Hepatocyte (in vitro differentiated cells): Measurements from ENCODE around the gene METRN. TPM values are rescaled to one million over a fixed set of nuclear protein-coding genes. Genes with fewer than 3 reads are reported as not detected.
A peak's percentile ranks its signal among the peaks of the same experiment; 100 is the strongest.

ENCODE experiments used
- DNase-seq: peaks from one replicate; pipeline ENCODE4 v3.0.0-alpha.2; 2016; ENCODE audit warnings: low spot score
- H2AFZ ChIP-seq: fragments of 200-600 bp; sonication (generic); 2 replicates; pipeline ENCODE4 v1.6.0; 2016; ENCODE audit warnings: antibody characterized with exemption, mild to moderate bottlenecking
- H3K27ac ChIP-seq: fragments of 200-600 bp; sonication (generic); 2 replicates; pipeline ENCODE4 v1.5.1; 2016; ENCODE audit warnings: mild to moderate bottlenecking
- H3K27me3 ChIP-seq: fragments of 200-600 bp; sonication (generic); 2 replicates; pipeline ENCODE4 v1.6.1; 2016
- H3K36me3 ChIP-seq: fragments of 200-600 bp; sonication (generic); replicated peaks from 2 replicates; pipeline ENCODE4 v1.5.1; 2016; ENCODE audit warnings: low read depth; ENCODE audit not compliant: insufficient read depth
- H3K4me1 ChIP-seq: fragments of 200-600 bp; sonication (generic); 2 replicates; pipeline ENCODE4 v1.5.1; 2016; ENCODE audit warnings: mild to moderate bottlenecking, moderate library complexity; ENCODE audit not compliant: insufficient read depth
- H3K4me2 ChIP-seq: fragments of 200-600 bp; sonication (generic); 2 replicates; pipeline ENCODE4 v1.6.0; 2016
- H3K4me3 ChIP-seq: fragments of 200-600 bp; sonication (generic); 2 replicates; pipeline ENCODE4 v1.5.1; 2016; ENCODE audit warnings: mild to moderate bottlenecking
- H3K79me2 ChIP-seq: fragments of 200-600 bp; sonication (generic); 2 replicates; pipeline ENCODE4 v1.6.0; 2017; ENCODE audit warnings: mild to moderate bottlenecking
- H3K9me2 ChIP-seq: fragments of 200-600 bp; sonication (generic); replicated peaks from 2 replicates; pipeline ENCODE4 v1.6.0; 2017; ENCODE audit warnings: mild to moderate bottlenecking; ENCODE audit not compliant: insufficient read depth
- H3K9me3 ChIP-seq: fragments of 200-600 bp; sonication (generic); 2 replicates; pipeline ENCODE4 v1.5.1; 2016; ENCODE audit warnings: low read depth, mild to moderate bottlenecking
- H4K20me1 ChIP-seq: fragments of 200-600 bp; sonication (generic); 2 replicates; pipeline ENCODE4 v1.6.0; 2016; ENCODE audit warnings: mild to moderate bottlenecking; ENCODE audit not compliant: insufficient read depth, poor library complexity, severe bottlenecking
- EZH2 ChIP-seq: fragments of 200-600 bp; sonication (generic); IDR thresholded peaks from 2 replicates; pipeline ENCODE4 v1.6.1; 2016; ENCODE audit warnings: antibody characterized with exemption, mild to moderate bottlenecking, borderline replicate concordance
- EZH2phosphoT487 ChIP-seq: fragments of 200-600 bp; sonication (generic); IDR thresholded peaks from one replicate; pipeline ENCODE4 v1.6.1; 2018; ENCODE audit warnings: antibody characterized with exemption, mild to moderate bottlenecking, low read depth, moderate library complexity; ENCODE audit not compliant: unreplicated experiment, severe bottlenecking
- WGBS: methylation state at CpG from one replicate; pipeline ENCODE4 v1.1.6; 2016; ENCODE audit warnings: low lambda C conversion rate; ENCODE audit errors: missing lambda C conversion rate; 5-methylcytosine and 5-hydroxymethylcytosine counted together
- polyA plus RNA-seq: library from polyadenylated mRNA; unstranded; fragments of >200 nt; fragmentation: Nextera tagmentation; extraction: Ambion mirVana; gene quantifications from 2 replicates; pipeline ENCODE4 v1.2.1, GENCODE V29; 2016
- total RNA-seq: library from RNA; depleted of rRNA; stranded (reverse); fragments of >200 nt; gene quantifications from 2 replicates; pipeline ENCODE4 v1.2.3, GENCODE V29; 2014
- TF ChIP-seq, protein P1 (sequence below): fragments of 200-600 bp; sonication (generic); IDR thresholded peaks from 2 replicates; pipeline ENCODE4 v1.5.1; 2016; ENCODE audit warnings: antibody characterized with exemption, mild to moderate bottlenecking; ENCODE audit not compliant: poor library complexity

METRN gene
- total and polyA plus RNA-seq, 2 experiments from 2014 or later = 22.7 to 68.1 TPM

DNA sequence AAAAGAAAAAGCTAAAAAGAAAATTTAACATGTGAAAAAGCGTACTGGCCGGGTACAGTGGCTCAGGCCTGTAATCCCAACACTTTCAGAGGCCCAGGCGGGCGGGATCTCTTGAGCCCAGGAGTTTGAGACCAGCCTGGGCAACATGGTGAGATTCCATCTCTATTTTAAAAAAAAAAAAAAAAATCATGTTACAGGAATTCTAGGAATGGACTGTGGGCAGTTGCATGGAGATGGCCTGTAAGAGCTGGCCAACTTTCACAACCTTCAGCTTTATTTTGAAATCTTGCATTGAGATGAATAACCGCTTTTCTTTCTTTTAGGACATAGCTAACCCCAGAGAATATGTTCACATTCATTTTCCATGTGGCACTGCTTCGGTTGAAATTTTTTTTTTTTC, 34.1 kb downstream of the METRN start:
- no peak overlapping the region for H3K4me2 ChIP-seq
- H3K27ac ChIP-seq = peak overlapping the region; percentile 80

DNA sequence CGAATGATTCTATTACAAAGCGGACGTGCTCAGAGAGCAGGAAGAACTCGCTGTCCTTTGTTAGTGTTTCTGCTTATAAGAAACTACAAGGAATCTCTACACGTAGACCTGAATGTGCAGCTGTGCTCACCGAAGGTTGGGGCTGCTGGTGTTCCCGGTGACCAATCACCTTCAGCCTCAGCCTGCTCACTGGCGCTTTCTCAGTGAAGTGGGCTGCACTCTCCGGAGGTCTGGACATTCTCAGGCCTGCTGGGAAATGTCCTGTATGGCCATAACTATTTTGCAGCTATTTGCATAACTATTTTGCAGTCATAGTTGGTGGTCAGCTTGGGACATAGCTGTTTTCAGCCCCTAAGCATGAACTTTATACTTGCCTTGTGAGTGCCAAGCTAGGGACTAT, 35.6 kb downstream of the METRN start:
- no peaks in the 10 kb centered on the region for H3K9me3 ChIP-seq
- H3K9me2 ChIP-seq = no peaks in the 10 kb centered on the region
- no peaks in the 10 kb centered on the region for H3K36me3 ChIP-seq
- H3K27me3 ChIP-seq = peaks cover 3% of the 10 kb centered on the region
- no peaks in the 10 kb centered on the region for H3K79me2 ChIP-seq
- H3K27ac ChIP-seq = peak overlapping the region; percentile 80
- peak; percentile 67 for DNase-seq
- H3K4me1 ChIP-seq = peaks cover 7% of the 10 kb centered on the region
- no peak overlapping the region for H3K4me2 ChIP-seq
- WGBS = 55% methylated on average over 9 of the region's 9 CpGs
- H2AFZ ChIP-seq = no peak overlapping the region
- no peaks in the 10 kb centered on the region for H4K20me1 ChIP-seq
- no peak for TF ChIP-seq EZH2
- TF ChIP-seq, protein P1, sequence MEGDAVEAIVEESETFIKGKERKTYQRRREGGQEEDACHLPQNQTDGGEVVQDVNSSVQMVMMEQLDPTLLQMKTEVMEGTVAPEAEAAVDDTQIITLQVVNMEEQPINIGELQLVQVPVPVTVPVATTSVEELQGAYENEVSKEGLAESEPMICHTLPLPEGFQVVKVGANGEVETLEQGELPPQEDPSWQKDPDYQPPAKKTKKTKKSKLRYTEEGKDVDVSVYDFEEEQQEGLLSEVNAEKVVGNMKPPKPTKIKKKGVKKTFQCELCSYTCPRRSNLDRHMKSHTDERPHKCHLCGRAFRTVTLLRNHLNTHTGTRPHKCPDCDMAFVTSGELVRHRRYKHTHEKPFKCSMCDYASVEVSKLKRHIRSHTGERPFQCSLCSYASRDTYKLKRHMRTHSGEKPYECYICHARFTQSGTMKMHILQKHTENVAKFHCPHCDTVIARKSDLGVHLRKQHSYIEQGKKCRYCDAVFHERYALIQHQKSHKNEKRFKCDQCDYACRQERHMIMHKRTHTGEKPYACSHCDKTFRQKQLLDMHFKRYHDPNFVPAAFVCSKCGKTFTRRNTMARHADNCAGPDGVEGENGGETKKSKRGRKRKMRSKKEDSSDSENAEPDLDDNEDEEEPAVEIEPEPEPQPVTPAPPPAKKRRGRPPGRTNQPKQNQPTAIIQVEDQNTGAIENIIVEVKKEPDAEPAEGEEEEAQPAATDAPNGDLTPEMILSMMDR = no peak
- TF ChIP-seq EZH2phosphoT487 = no peak
- no peak overlapping the region for H3K4me3 ChIP-seq

More for the DNA sequence above, 34.1 kb downstream of the METRN start:
- Histone ChIP-seq H3K4me1 (peaks cover 7% of the 10 kb centered on the region), H4K20me1 (no peaks in the 10 kb centered on the region), H3K9me3 (no peaks in the 10 kb centered on the region), H3K36me3 (no peaks in the 10 kb centered on the region), H3K27me3 (peaks cover 3% of the 10 kb centered on the region), H3K4me3 (no peak overlapping the region), H3K79me2 (no peaks in the 10 kb centered on the region), H2AFZ (no peak overlapping the region), H3K9me2 (no peaks in the 10 kb centered on the region)
- 85% methylated on average over 6 of the region's 6 CpGs for WGBS
- peak; percentile 63 for DNase-seq
- TF ChIP-seq EZH2 (no peak), EZH2phosphoT487 (no peak)
- TF ChIP-seq, protein P1 = no peak

DNA sequence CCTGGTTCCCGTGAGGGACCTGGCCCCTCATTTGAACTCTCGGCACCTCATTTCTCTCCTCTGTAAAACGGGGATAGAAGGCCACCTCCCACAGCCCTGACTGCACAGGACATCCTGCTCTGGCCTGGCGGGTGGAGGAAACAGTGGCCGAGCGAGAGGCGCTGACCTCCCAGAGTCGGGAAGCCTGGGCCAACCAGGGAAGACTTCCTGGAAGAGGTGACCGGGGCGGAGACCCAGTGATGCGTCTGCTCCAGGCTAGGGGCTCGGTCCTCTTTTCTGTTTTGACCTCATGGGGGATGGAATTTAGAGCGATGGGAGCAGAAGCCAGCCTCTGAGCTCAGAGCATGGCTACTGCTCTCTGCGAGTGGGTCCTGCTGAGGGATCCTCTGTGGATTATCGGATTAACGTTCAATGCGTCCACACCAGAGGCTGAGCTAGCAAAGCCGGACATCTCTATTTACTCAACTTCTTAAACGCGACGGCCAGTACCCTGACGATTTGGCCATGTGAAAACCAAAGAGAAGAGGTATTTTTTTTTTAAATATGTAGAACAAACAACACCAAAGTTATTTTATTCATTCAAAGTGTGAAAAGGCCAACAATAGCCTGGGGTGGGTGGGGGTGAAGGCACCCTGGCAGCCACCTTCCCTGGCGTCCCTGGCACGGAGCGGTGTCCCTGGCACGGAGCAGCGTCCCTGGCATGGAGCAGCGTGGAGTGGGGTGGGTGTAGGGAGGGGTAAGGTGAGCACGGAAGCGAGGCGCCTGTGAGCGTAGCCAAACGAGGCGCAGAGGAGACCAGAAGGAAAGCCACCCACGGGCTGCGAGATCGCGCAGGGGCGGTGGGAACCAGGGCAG, 36.5 kb downstream of the METRN start:
- no peaks in the 10 kb centered on the region for H3K9me2 ChIP-seq
- H3K27ac ChIP-seq = peak overlapping the region; percentile 51
- H4K20me1 ChIP-seq = no peaks in the 10 kb centered on the region
- peaks cover 7% of the 10 kb centered on the region for H3K4me1 ChIP-seq
- H3K36me3 ChIP-seq = no peaks in the 10 kb centered on the region
- H3K9me3 ChIP-seq = no peaks in the 10 kb centered on the region
- WGBS = 62% methylated on average over 33 of the region's 39 CpGs
- peak overlapping the region; percentile 46 for H3K4me2 ChIP-seq
- no peak overlapping the region for H2AFZ ChIP-seq
- H3K79me2 ChIP-seq = no peaks in the 10 kb centered on the region
- no peak overlapping the region for H3K4me3 ChIP-seq
- peaks cover 3% of the 10 kb centered on the region for H3K27me3 ChIP-seq
- no peak for TF ChIP-seq EZH2phosphoT487
- TF ChIP-seq, protein P1 = no peak
- TF ChIP-seq EZH2 = no peak
- DNase-seq = no peak
